Heart left ventricle (tissue), 16 donors: ENCODE results near the gene POLD2. TPM values are rescaled to one million over a fixed set of nuclear protein-coding genes. Genes with fewer than 3 reads are reported as not detected.

Experiments
- ATAC-seq, 4 donors: fragments of 200-7000 bp; cut with Tn5 transposase; one replicate each; pipeline ENCODE4 v1.9.1; 2020 to 2022; ENCODE audit warnings: moderate library complexity in 4 of 4, mild to moderate bottlenecking in 3 of 4, moderate number of reproducible peaks in 1 of 4
- DNase-seq, 5 donors: peaks; one replicate each; pipeline ENCODE4 v3.0.0-alpha.2; 2020
- H3K27ac ChIP-seq, 12 donors: fragments of 200-600 bp; sonication (generic) in 4 of 12; one replicate each; pipeline versions ENCODE4 v1.5.0 to v1.8.0; 2016 to 2022; ENCODE audit warnings: mild to moderate bottlenecking in 2 of 12
- H3K27me3 ChIP-seq, 9 donors: fragments of 200-600 bp; sonication (generic) in 2 of 9; one replicate each; pipeline versions ENCODE4 v1.5.1 to v1.8.0; 2016 to 2022; ENCODE audit warnings: mild to moderate bottlenecking in 3 of 9
- H3K36me3 ChIP-seq, 9 donors: fragments of 200-600 bp; sonication (generic) in 2 of 9; one replicate each; pipeline versions ENCODE4 v1.5.0 to v1.8.0; 2018 to 2022; ENCODE audit warnings: mild to moderate bottlenecking in 2 of 9
- H3K4me1 ChIP-seq, 12 donors: fragments of 200-600 bp; sonication (generic) in 4 of 12; one replicate each; pipeline versions ENCODE4 v1.5.0 to v1.8.0; 2016 to 2022; ENCODE audit warnings: mild to moderate bottlenecking in 3 of 12
- H3K4me3 ChIP-seq, 12 donors: fragments of 200-600 bp; sonication (generic) in 4 of 12; one replicate each; pipeline versions ENCODE4 v1.5.0 to v1.8.0; 2017 to 2022; ENCODE audit warnings: mild to moderate bottlenecking in 9 of 12, moderate library complexity in 4 of 12
- H3K9me3 ChIP-seq, 12 donors: fragments of 200-600 bp; sonication (generic) in 4 of 12; one replicate each; pipeline versions ENCODE4 v1.5.0 to v1.8.0; 2016 to 2022; ENCODE audit warnings: mild to moderate bottlenecking in 1 of 12
- POLR2A ChIP-seq, 2 donors: fragments of 450-650 bp; IDR thresholded peaks; one replicate each; pipeline ENCODE4 v1.6.1; 2017; ENCODE audit warnings: antibody characterized with exemption in 2 of 2, mild to moderate bottlenecking in 2 of 2, moderate library complexity in 2 of 2
- WGBS, 4 donors: extraction: QIAGEN DNeasy Blood & Tissue Kit in 2 of 4; methylation state at CpG; one replicate each; pipeline versions ENCODE4 v1.1.5 to v1.1.7; 2013 to 2018; 5-methylcytosine and 5-hydroxymethylcytosine counted together
- intact Hi-C, 10 donors: fragments of 100-400 bp; cut with DNase I; formaldehyde crosslinking; loops; one replicate each; pipeline versions ENCODE4 v1.11.1 to v1.14.2; 2022
- polyA plus RNA-seq, 2 donors: library from polyadenylated mRNA; stranded (reverse); fragments of 200-250 nt; gene quantifications; one replicate each; pipeline ENCODE4 v1.2.3, GENCODE V29; 2013
- total RNA-seq, 9 donors: library from RNA; depleted of rRNA in 2 of 9; stranded (reverse); fragments of >200 nt in 2 of 9; fragmentation: NEBNext Ultra II Directional in 3 of 9; extraction: Animal tissue kit (Norgen Biotek cat#: 25700) in 3 of 9; gene quantifications; one replicate each; pipeline versions ENCODE4 v1.1.0 to v1.2.4, GENCODE V29; 2016 to 2023
- TF ChIP-seq, protein P1 (sequence below), 12 donors: fragments of 200-600 bp; sonication (generic) in 4 of 12; IDR thresholded peaks; one replicate each; pipeline versions ENCODE4 v1.5.0 to v1.8.0; 2018 to 2022; ENCODE audit warnings: antibody characterized with exemption in 12 of 12, mild to moderate bottlenecking in 5 of 12
- donor health status: ischemic (EF 13 %, LVEDD 7.1; RV severe dilation, severe dysfunction).
- donor health status: healthy with polysubstance abuse.
- donor health status: DM: no; HTN: yes; CAD: no.
- donor health status: DM: no; HTN: no; CAD: no.
- donor health status: ischemic (EF 25% LVEDD 6.9; RV normal size, moderate dysfunction).
- donor health status: ischemic (EF 25% LVEDD 5.7; RV mildly dilated, moderate dysfunction).
- donor health status: healthy.
- donor health status: DM: yes; HTN: yes; CAD: no.
- donor health status: ischemic (EF 35%, LVEDD 5.7; RV mildly dilated, moderate dysfunction).
- donor health status: nonischemic (EF 11% LVEDD 7.7; RV severe dilation, severe dysfunction).
- donor health status: DM: yes; HTN: yes; CAD: no.
- donor health status: PGD.
- donor health status: ischemic (EF 29% LVEDD 5.4; RV normal size, mild dysfunction).
- donor health status: nonischemic (EF 23%, LVEDD 6.1; RV moderate dilation, normal function).

Gene POLD2
- total and polyA plus RNA-seq, 11 donors, result 67.0 to 176 (median 89.2) TPM

- Histone ChIP-seq H3K9me3 (no peaks in the 10 kb centered on the region), H3K4me1 (peaks cover 13 to 83% (median 45%) of the 10 kb centered on the region in 12 donors), H3K36me3 (peaks cover 0 to 82% (median 65%) of the 10 kb centered on the region in 9 donors), H3K4me3 (no peak overlapping the region), H3K27me3 (no peaks in the 10 kb centered on the region), H3K27ac (peak overlapping the region in 5 of 12 donors; percentile 17 to 96 (median 76))
- ATAC-seq (no peak), DNase-seq (peak in 1 of 5 donors; percentile 7)
- TF ChIP-seq, protein P1, sequence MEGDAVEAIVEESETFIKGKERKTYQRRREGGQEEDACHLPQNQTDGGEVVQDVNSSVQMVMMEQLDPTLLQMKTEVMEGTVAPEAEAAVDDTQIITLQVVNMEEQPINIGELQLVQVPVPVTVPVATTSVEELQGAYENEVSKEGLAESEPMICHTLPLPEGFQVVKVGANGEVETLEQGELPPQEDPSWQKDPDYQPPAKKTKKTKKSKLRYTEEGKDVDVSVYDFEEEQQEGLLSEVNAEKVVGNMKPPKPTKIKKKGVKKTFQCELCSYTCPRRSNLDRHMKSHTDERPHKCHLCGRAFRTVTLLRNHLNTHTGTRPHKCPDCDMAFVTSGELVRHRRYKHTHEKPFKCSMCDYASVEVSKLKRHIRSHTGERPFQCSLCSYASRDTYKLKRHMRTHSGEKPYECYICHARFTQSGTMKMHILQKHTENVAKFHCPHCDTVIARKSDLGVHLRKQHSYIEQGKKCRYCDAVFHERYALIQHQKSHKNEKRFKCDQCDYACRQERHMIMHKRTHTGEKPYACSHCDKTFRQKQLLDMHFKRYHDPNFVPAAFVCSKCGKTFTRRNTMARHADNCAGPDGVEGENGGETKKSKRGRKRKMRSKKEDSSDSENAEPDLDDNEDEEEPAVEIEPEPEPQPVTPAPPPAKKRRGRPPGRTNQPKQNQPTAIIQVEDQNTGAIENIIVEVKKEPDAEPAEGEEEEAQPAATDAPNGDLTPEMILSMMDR (IDR thresholded peaks at IDR 0.05), result no peak
- intact Hi-C loops, result loop anchor here in 2 of 10 donors (5.0 kb wide), 2 partner anchors 47 to 117 kb away; partner anchors contain the start of gene POLD2 (in 1 of the 2)
- 94 to 98% (median 96%) methylated on average over 17 of the region's 17 CpGs for WGBS, 4 donors
Measured at GRCh38 chr7:44075296-44076075, 47.9 kb downstream of the POLD2 start.

GRCh38 chr7:44074349-44074695 is 49.0 kb downstream of the POLD2 start:
- Histone ChIP-seq H3K4me3 (peak overlapping the region in 3 of 12 donors; percentile 0 to 34 (median 16)), H3K9me3 (no peaks in the 10 kb centered on the region), H3K4me1 (peaks cover 13 to 73% (median 45%) of the 10 kb centered on the region in 12 donors), H3K27ac (peak overlapping the region; percentile 57 to 90 (median 76)), H3K36me3 (peaks cover 0 to 70% (median 53%) of the 10 kb centered on the region in 9 donors), H3K27me3 (no peaks in the 10 kb centered on the region)
- intact Hi-C loops, result loop anchor here in 2 of 10 donors (5.0 kb wide), 1 partner anchor 128 kb away; the partner anchor contains the start of gene YKT6 (in 2 of the 2)
- no peak for TF ChIP-seq POLR2A (IDR thresholded peaks at IDR 0.05)
- TF ChIP-seq, protein P1 (IDR thresholded peaks at IDR 0.05), result no peak
- DNase-seq (no peak), ATAC-seq (peak in 1 of 4 donors; percentile 1)
- WGBS, 4 donors, result 88 to 94% (median 91%) methylated on average over 11 to 13 of the region's 13 CpGs

- intact Hi-C loops, result loop anchor here in 5 of 10 donors (2.0 to 5.0 kb wide), 2 partner anchors 123 to 128 kb away; partner anchors contain the start of gene YKT6 (in 2 of the 5)
- peaks cover 0 to 65% (median 48%) of the 10 kb centered on the region in 9 donors for H3K36me3 ChIP-seq
- H3K4me3 ChIP-seq, result peak overlapping the region in 7 of 12 donors; percentile 0 to 35 (median 16)
- peak in 1 of 2 donors; percentile 49 for TF ChIP-seq POLR2A (IDR thresholded peaks at IDR 0.05)
- TF ChIP-seq, protein P1 (IDR thresholded peaks at IDR 0.05), result peak in 2 of 12 donors; percentile 3 to 14
- H3K4me1 ChIP-seq, result peaks cover 13 to 68% (median 45%) of the 10 kb centered on the region in 12 donors
- DNase-seq (peak; percentile 79 to 91 (median 86)), ATAC-seq (peak; percentile 46 to 78 (median 74))
- H3K9me3 ChIP-seq, result no peaks in the 10 kb centered on the region
- 59 to 70% (median 62%) methylated on average over 11 to 26 of the region's 26 CpGs for WGBS, 4 donors
- peak overlapping the region; percentile 57 to 90 (median 76) for H3K27ac ChIP-seq
- H3K27me3 ChIP-seq, result no peaks in the 10 kb centered on the region
Measured at GRCh38 chr7:44073664-44074348, 49.5 kb downstream of the POLD2 start.
